Activated CD8-positive, alpha-beta T cell treated with anti-CD3 and anti-CD28 coated beads for 36 hours (primary cell): ENCODE data around the gene CLMN. TPM values are rescaled to one million over a fixed set of nuclear protein-coding genes. Genes with fewer than 3 reads are reported as not detected.

Experiments
- ATAC-seq: fragments of 200-7000 bp; cut with Tn5 transposase; one replicate; pipeline ENCODE4 v1.10.0; 2021; ENCODE audit warnings: mild to moderate bottlenecking, moderate library complexity
- CTCF ChIA-PET: fragments of 350-600 bp; sonication (Branson Sonifier 250); formaldehyde crosslinking; loops from one replicate; lab custom pipeline; 2021; ENCODE audit warnings: antibody characterized with exemption; lab: Charles Lee
- POLR2A ChIA-PET: fragments of 350-600 bp; sonication (Branson Sonifier 250); formaldehyde crosslinking; loops from one replicate; lab custom pipeline; 2021; ENCODE audit warnings: antibody characterized with exemption; lab: Charles Lee
- DNase-seq: peaks from one replicate; pipeline ENCODE4 v3.0.0-alpha.2; 2020
- H3K27ac Mint-ChIP-seq: one replicate; pipeline ENCODE4 v1.8.0; 2021; ENCODE audit warnings: mild to moderate bottlenecking, mixed read lengths
- H3K27me3 Mint-ChIP-seq: one replicate; pipeline ENCODE4 v1.8.0; 2021; ENCODE audit warnings: mixed read lengths
- H3K36me3 Mint-ChIP-seq: one replicate; pipeline ENCODE4 v1.8.0; 2021; ENCODE audit warnings: low read depth, mixed read lengths
- H3K4me1 Mint-ChIP-seq: one replicate; pipeline ENCODE4 v1.8.0; 2021; ENCODE audit warnings: low read depth, mixed read lengths
- H3K4me3 Mint-ChIP-seq: one replicate; pipeline ENCODE4 v1.8.0; 2021; ENCODE audit warnings: mild to moderate bottlenecking, moderate library complexity, mixed read lengths
- H3K9me3 Mint-ChIP-seq: one replicate; pipeline ENCODE4 v1.8.0; 2021; ENCODE audit warnings: mixed read lengths
- CTCF ChIP-seq: fragments of 200-600 bp; IDR thresholded peaks from one replicate; pipeline ENCODE4 v1.8.0; 2022; ENCODE audit warnings: antibody characterized with exemption, mild to moderate bottlenecking
- intact Hi-C: fragments of 100-400 bp; cut with micrococcal nuclease; formaldehyde crosslinking; loops from one replicate; pipeline ENCODE4 v1.10.0; 2022
- total RNA-seq, 2 experiments: library from RNA; stranded (reverse); gene quantifications; one replicate each; pipeline ENCODE4 v1.2.3, GENCODE V29; 2021

Gene CLMN
- total RNA-seq, 2 experiments from 2014 or later, result 0.31 to 0.59 TPM

- Mint-ChIP-seq H3K27ac (no peak overlapping the region), H3K9me3 (no peaks in the 10 kb centered on the region), H3K4me1 (no peaks in the 10 kb centered on the region), H3K4me3 (no peak overlapping the region), H3K36me3 (no peaks in the 10 kb centered on the region), H3K27me3 (peaks cover 8% of the 10 kb centered on the region)
- no peak for ATAC-seq
- intact Hi-C loops, result no loop called here
- ChIA-PET CTCF (no interaction called here), POLR2A (no interaction called here)
- TF ChIP-seq CTCF, result no peak
- no peak for DNase-seq
Measured at GRCh38 chr14:95305940-95306339, 13.8 kb downstream of the CLMN start.

DNA sequence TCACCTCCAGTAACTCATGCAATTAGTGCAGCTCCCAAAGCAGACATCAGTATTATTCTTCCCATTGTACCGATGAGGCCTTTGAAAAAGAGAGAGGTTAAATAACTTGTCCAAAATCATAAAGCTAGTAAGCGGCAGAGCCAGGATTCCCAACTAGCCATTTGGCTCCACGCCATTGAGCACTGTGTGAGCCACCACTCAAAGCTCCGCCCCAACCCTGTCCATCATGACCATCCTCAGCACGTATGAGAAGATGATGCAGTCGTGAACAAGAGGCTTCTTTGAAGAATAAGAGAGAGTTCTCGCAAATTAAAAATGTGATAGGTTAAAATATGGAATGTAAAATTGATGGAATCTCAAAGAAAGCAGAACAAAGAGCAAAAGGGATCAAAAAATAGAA lies 14.6 kb downstream of the CLMN start:
- H3K27me3 Mint-ChIP-seq, result peaks cover 8% of the 10 kb centered on the region
- H3K36me3 Mint-ChIP-seq, result no peaks in the 10 kb centered on the region
- H3K4me1 Mint-ChIP-seq, result no peaks in the 10 kb centered on the region
- no peak for DNase-seq
- H3K4me3 Mint-ChIP-seq, result no peak overlapping the region
- ChIA-PET CTCF (no interaction called here), POLR2A (no interaction called here)
- no peak overlapping the region for H3K27ac Mint-ChIP-seq
- ATAC-seq, result no peak
- H3K9me3 Mint-ChIP-seq, result no peaks in the 10 kb centered on the region
- TF ChIP-seq CTCF, result no peak
- intact Hi-C loops, result no loop called here

DNA sequence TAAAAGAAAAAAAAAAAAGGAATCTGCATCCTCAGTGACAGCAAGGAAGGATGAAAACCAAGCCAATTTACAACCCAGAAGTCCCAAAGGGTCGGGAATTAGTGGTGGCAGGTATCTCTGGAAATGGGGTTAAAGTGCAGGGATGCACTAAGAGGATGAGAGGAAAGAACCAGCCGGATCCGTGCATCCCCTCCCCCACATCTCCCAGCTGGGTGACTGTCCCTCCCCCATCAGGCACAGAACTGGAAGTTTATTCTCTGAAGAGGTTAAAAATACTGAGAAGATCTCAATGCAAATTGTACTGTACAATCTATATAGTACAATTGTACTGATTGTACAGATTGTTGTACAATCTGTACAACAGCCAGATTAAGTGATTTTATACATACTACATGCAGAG lies 15.4 kb downstream of the CLMN start:
- H3K4me1 Mint-ChIP-seq, result no peaks in the 10 kb centered on the region
- ATAC-seq, result no peak
- peaks cover 8% of the 10 kb centered on the region for H3K27me3 Mint-ChIP-seq
- intact Hi-C loops, result no loop called here
- CTCF ChIA-PET, result no interaction called here
- no peaks in the 10 kb centered on the region for H3K36me3 Mint-ChIP-seq
- no peak overlapping the region for H3K4me3 Mint-ChIP-seq
- no peak for TF ChIP-seq CTCF
- no peak for DNase-seq
- POLR2A ChIA-PET, result interaction anchor here (0.9 kb wide), 1 partner anchor 36 kb away, joined by 3 read pairs; no protein-coding TSS in a partner anchor
- H3K27ac Mint-ChIP-seq, result no peak overlapping the region
- no peaks in the 10 kb centered on the region for H3K9me3 Mint-ChIP-seq

GRCh38 chr14:95303552-95303951 lies 16.2 kb downstream of the CLMN start:
- Mint-ChIP-seq H3K36me3 (no peaks in the 10 kb centered on the region), H3K9me3 (no peaks in the 10 kb centered on the region), H3K4me1 (no peaks in the 10 kb centered on the region), H3K4me3 (no peak overlapping the region), H3K27ac (no peak overlapping the region), H3K27me3 (peaks cover 8% of the 10 kb centered on the region)
- intact Hi-C loops, result no loop called here
- POLR2A ChIA-PET, result interaction anchor here (0.9 kb wide), 1 partner anchor 35 kb away, joined by 3 read pairs; no protein-coding TSS in a partner anchor
- no peak for TF ChIP-seq CTCF
- CTCF ChIA-PET, result no interaction called here
- DNase-seq, result no peak
- ATAC-seq, result no peak

- Mint-ChIP-seq H3K36me3 (no peaks in the 10 kb centered on the region), H3K27me3 (peaks cover 8% of the 10 kb centered on the region), H3K9me3 (no peaks in the 10 kb centered on the region), H3K4me3 (no peak overlapping the region), H3K27ac (no peak overlapping the region), H3K4me1 (no peaks in the 10 kb centered on the region)
- intact Hi-C loops, result no loop called here
- TF ChIP-seq CTCF, result no peak
- ATAC-seq (no peak), DNase-seq (no peak)
- ChIA-PET POLR2A (no interaction called here), CTCF (no interaction called here)
Measured at GRCh38 chr14:95302667-95303506, 16.8 kb downstream of the CLMN start.
